ENCODE data around the gene NPAS2. TPM values are rescaled to one million over a fixed set of nuclear protein-coding genes. Genes with fewer than 3 reads are reported as not detected.

Gene NPAS2
- total and polyA plus RNA-seq, 2 of the 8 experiments (the other 6 are each of a cell fraction or from before 2014, with no cell fraction given) = 1.8 to 1.9 TPM

DNA sequence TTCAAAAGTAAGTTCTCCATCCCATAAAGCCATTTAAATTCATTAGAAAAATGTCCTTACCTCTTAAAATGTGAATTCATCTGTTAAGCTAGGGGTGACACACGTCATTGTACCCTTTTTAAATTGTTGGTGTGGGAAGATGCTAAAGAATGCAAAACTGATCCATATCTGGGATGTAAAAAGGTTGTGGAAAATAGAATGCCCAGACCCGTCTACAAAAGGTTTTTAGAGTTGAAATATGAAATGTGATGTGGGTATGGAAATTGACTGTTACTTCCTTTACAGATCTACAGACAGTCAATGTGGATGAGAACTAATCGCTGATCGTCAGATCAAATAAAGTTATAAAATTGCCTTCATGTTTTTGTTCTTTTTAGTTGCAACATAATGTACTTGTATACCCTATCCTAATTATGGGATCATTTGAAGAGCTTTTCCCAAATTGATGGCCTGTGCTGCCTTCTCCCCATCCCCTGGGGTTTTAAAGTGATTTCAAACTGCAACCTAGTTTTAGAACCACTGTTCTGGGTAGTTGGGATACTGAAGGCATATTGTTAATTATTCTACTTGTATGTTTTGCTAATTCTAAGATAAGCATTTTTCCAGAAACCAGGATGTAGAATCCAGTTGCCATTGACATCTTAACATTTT lies 186.3 kb downstream of the NPAS2 start:
- Histone ChIP-seq H3K4me3 (ENCODE audit: extremely low read depth in 1 of 4, insufficient read depth in 2 of 4, low read depth in 3 of 4, low read length in 4 of 4) (no peak overlapping the region), H4K5ac (ENCODE audit: insufficient read length, low read depth, low read length) (no peak overlapping the region), H3K4me2 (ENCODE audit: insufficient read depth in 1 of 2, low read depth in 2 of 2, low read length in 2 of 2) (no peak overlapping the region), H3K36me3 (ENCODE audit: control insufficient read depth in 2 of 4, insufficient read depth in 4 of 4, low read length in 3 of 4) (peaks cover 33 to 80% (median 54%) of the 10 kb centered on the region in 4 experiments), H2BK20ac (ENCODE audit: low read length) (no peak overlapping the region), H3K79me1 (ENCODE audit: low read depth, low read length) (peaks cover 3% of the 10 kb centered on the region), H3K23me2 (ENCODE audit: low read depth, low read length) (peaks cover 8% of the 10 kb centered on the region), H3K23ac (ENCODE audit: insufficient read length) (no peak overlapping the region), H3K14ac (ENCODE audit: insufficient read length) (no peak overlapping the region), H4K20me1 (replicated peaks in 1 of 2; ENCODE audit: control insufficient read depth in 1 of 2, insufficient read depth in 2 of 2, low read length in 2 of 2) (peaks cover 18 to 32% of the 10 kb centered on the region in 2 experiments), H3K9me3 (ENCODE audit: insufficient read depth in 2 of 2, low read depth in 1 of 2, low read length in 1 of 2) (no peaks in the 10 kb centered on the region), H3K27me3 (replicated peaks in 1 of 4; ENCODE audit: control insufficient read depth in 3 of 4, extremely low read depth in 1 of 4, insufficient read depth in 3 of 4, low read length in 3 of 4) (peaks cover 0 to 2% (median 0%) of the 10 kb centered on the region in 4 experiments; a peak in 2 of 7 replicates), H4K91ac (replicated peaks; ENCODE audit: insufficient read length, low read length) (no peak overlapping the region), H2BK12ac (ENCODE audit: low read depth, low read length) (no peak overlapping the region), H2AFZ (ENCODE audit: low read length) (no peak overlapping the region), H2BK15ac (ENCODE audit: low read length) (no peak overlapping the region), H3K79me2 (ENCODE audit: control insufficient read depth in 1 of 2, insufficient read depth in 2 of 2, low read length in 2 of 2) (peaks cover 6 to 33% of the 10 kb centered on the region in 2 experiments), H3K4me1 (replicated peaks in 1 of 4; ENCODE audit: control insufficient read depth in 3 of 4, insufficient read depth in 4 of 4, low read length in 3 of 4) (peaks cover 5 to 10% (median 8%) of the 10 kb centered on the region in 4 experiments; a peak in 6 of 7 replicates), H3K56ac (replicated peaks; ENCODE audit: insufficient read length, low read depth, low read length) (no peak overlapping the region), H4K8ac (ENCODE audit: extremely low read depth, insufficient read depth, low read length) (no peak overlapping the region), H2BK120ac (replicated peaks; ENCODE audit: low read depth, low read length) (no peak overlapping the region), H2AK5ac (ENCODE audit: low read depth, low read length) (no peak overlapping the region), H3K9ac (replicated peaks in 1 of 4; ENCODE audit: extremely low read depth in 1 of 4, low read depth in 3 of 4, low read length in 3 of 4) (no peak overlapping the region), H3K18ac (ENCODE audit: extremely low read depth, low read length) (no peak overlapping the region), H2BK5ac (ENCODE audit: low read depth, low read length) (no peak overlapping the region), H3K4ac (replicated peaks; ENCODE audit: insufficient read length, low read depth, low read length) (no peak overlapping the region), H3K27ac (ENCODE audit: low read depth, low read length) (no peak overlapping the region)
- FAIRE-seq = no peak
- ChIA-PET CTCF (ENCODE audit: partially characterized antibody) (interaction anchor here (0.6 to 1.5 kb wide), 4 partner anchors 182 to 1078 kb away, joined by 3 read pairs; no protein-coding TSS in a partner anchor), POLR2A (ENCODE audit: partially characterized antibody) (interaction anchor here (0.7 to 8.5 kb wide), 16 partner anchors 9 to 444 kb away, joined by 3 to 151 read pairs (median 4); partner anchors contain the start of genes PDCL3 and TBC1D8)
- DNase-seq (ENCODE audit: low read depth in 1 of 2, low spot score in 2 of 2) = no peak
- 91% methylated on average over 4 of the region's 4 CpGs; no CpG with 5 or more reads in 1 of the 2 experiments for WGBS, 2 experiments (ENCODE audit: extremely low coverage in 1 of 2, insufficient coverage in 1 of 2, insufficient read length in 1 of 2, insufficient replicate concordance in 2 of 2, low coverage in 1 of 2, low lambda C conversion rate in 2 of 2, missing lambda C conversion rate in 1 of 2)
- TF ChIP-seq, protein P1, sequence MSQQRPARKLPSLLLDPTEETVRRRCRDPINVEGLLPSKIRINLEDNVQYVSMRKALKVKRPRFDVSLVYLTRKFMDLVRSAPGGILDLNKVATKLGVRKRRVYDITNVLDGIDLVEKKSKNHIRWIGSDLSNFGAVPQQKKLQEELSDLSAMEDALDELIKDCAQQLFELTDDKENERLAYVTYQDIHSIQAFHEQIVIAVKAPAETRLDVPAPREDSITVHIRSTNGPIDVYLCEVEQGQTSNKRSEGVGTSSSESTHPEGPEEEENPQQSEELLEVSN (IDR thresholded peaks at IDR 0.05) = no peak
- no peak for TF ChIP-seq RFX5 (IDR thresholded peaks at IDR 0.05; ENCODE audit: borderline replicate concordance, low read depth, low read length)
- TF ChIP-seq RNF2 (IDR thresholded peaks at IDR 0.05; ENCODE audit: borderline replicate concordance, low read depth, low read length, missing control alignments, poor library complexity, severe bottlenecking) = no peak
- TF ChIP-seq CBX5 (IDR thresholded peaks at IDR 0.05; ENCODE audit: low read depth, low read length) = no peak
- no peak for TF ChIP-seq KDM1A (IDR thresholded peaks at IDR 0.05; ENCODE audit: borderline replicate concordance, low read length)
- TF ChIP-seq SIN3A (conservative IDR thresholded peaks at IDR 0.05 in 1 of 2, IDR thresholded peaks at IDR 0.05 in 1 of 2; ENCODE audit: low read depth in 1 of 2, low read length in 2 of 2) = no peak
- no peak for TF ChIP-seq USF2 (IDR thresholded peaks at IDR 0.05; ENCODE audit: low read length)
- TF ChIP-seq BACH1 (IDR thresholded peaks at IDR 0.05; ENCODE audit: low read length) = no peak
- no peak for TF ChIP-seq TAF7 (optimal IDR thresholded peaks at IDR 0.05; ENCODE audit: borderline replicate concordance, low read depth, low read length)

Data from H1 (cell line).